GM12878 (cell line): ENCODE data around the gene CRBN. TPM values are rescaled to one million over a fixed set of nuclear protein-coding genes. Genes with fewer than 3 reads are reported as not detected.

Experiments used
- ATAC-seq: fragments of 200-7000 bp; cut with Tn5 transposase; 3 replicates; pipeline ENCODE4 v1.9.1; 2020; ENCODE audit warnings: mild to moderate bottlenecking, moderate library complexity
- BruUV-seq: library from RNA; stranded (reverse); fragments of 400-500 nt; replicated peaks from 2 replicates; lab custom pipeline; 2021; lab: Mats Ljungman, UMichigan
- CTCF ChIA-PET: fragments of 300-600 bp; sonication (Branson Sonifier 250); formaldehyde crosslinking; extraction: SDS; loops from one replicate; lab custom pipeline; 2021; ENCODE audit warnings: inconsistent platforms; lab: Yijun Ruan, JAX
- POLR2A ChIA-PET: fragments of 350-600 bp; formaldehyde crosslinking; extraction: SDS; loops from one replicate; lab custom pipeline; 2021; ENCODE audit warnings: inconsistent platforms; lab: Charles Lee
- RAD21 ChIA-PET: fragments of 300-600 bp; sonication (Branson Sonifier 250); formaldehyde crosslinking; loops from one replicate; lab custom pipeline; 2023; ENCODE audit warnings: antibody characterized with exemption; ENCODE audit not compliant: unreplicated experiment; lab: Charles Lee
- SMC1A ChIA-PET: fragments of 300-600 bp; sonication (Branson Sonifier 250); formaldehyde crosslinking; loops from one replicate; lab custom pipeline; 2023; ENCODE audit not compliant: unreplicated experiment, uncharacterized antibody; lab: Charles Lee
- DNase-seq: peaks from one replicate; pipeline ENCODE4 v3.0.0-alpha.2; 2011; ENCODE audit warnings: low read depth, low spot score
- FAIRE-seq: peaks from 3 replicates; lab custom pipeline; 2011; peaks lifted over from hg19 to GRCh38; lab: Jason Lieb, UNC
- H2AFZ ChIP-seq: 2 replicates; pipeline ENCODE4 v1.6.0; 2011; ENCODE audit warnings: low read depth, low read length, control low read depth; ENCODE audit not compliant: control insufficient read depth
- H3K27ac ChIP-seq: 2 replicates; pipeline ENCODE4 v1.5.1; 2011; ENCODE audit warnings: control low read depth; ENCODE audit not compliant: control insufficient read depth, insufficient read depth
- H3K27me3 ChIP-seq, 2 experiments: replicated peaks in 1 of 2; 2 replicates each; pipeline versions ENCODE4 v1.6.0 to v1.6.1; 2011; ENCODE audit warnings: low read length in 1 of 2; ENCODE audit not compliant: control insufficient read depth in 2 of 2, insufficient read depth in 2 of 2
- H3K36me3 ChIP-seq, 2 experiments: 2 replicates each; pipeline ENCODE4 v1.5.1; 2011; ENCODE audit warnings: low read length in 1 of 2; ENCODE audit not compliant: control insufficient read depth in 2 of 2, insufficient read depth in 2 of 2
- H3K4me1 ChIP-seq: 2 replicates; pipeline ENCODE4 v1.6.1; 2011; ENCODE audit warnings: mild to moderate bottlenecking, low read length, moderate library complexity, mixed read lengths; ENCODE audit not compliant: control insufficient read depth, insufficient read depth
- H3K4me2 ChIP-seq: 2 replicates; pipeline ENCODE4 v1.6.0; 2011; ENCODE audit warnings: control low read depth; ENCODE audit not compliant: control insufficient read depth, insufficient read depth
- H3K4me3 ChIP-seq: fragments of 200-600 bp; sonication (generic); 2 replicates; pipeline ENCODE4 v1.5.1; 2016
- H3K79me2 ChIP-seq: 2 replicates; pipeline ENCODE4 v1.6.0; 2011; ENCODE audit warnings: low read length; ENCODE audit not compliant: control insufficient read depth, insufficient read depth
- H3K9ac ChIP-seq: 2 replicates; pipeline ENCODE4 v1.8.0; 2011; ENCODE audit warnings: low read length, control low read depth, mixed read lengths; ENCODE audit not compliant: control insufficient read depth, insufficient read depth
- H3K9me3 ChIP-seq: replicated peaks from 3 replicates; pipeline ENCODE4 v1.5.1; 2011; ENCODE audit warnings: mild to moderate bottlenecking, low read length; ENCODE audit not compliant: control insufficient read depth, insufficient read depth
- H4K20me1 ChIP-seq: 2 replicates; pipeline ENCODE4 v1.6.0; 2011; ENCODE audit not compliant: control insufficient read depth, insufficient read depth
- CEBPB ChIP-seq, 2 experiments: fragments of 150-350 bp in 1 of 2; IDR thresholded peaks; 2 replicates each; pipeline ENCODE4 v1.6.1; 2012 to 2014; ENCODE audit warnings: low read depth in 2 of 2, low read length in 2 of 2, borderline replicate concordance in 1 of 2, inconsistent platforms in 1 of 2
- EP300 ChIP-seq, 2 experiments: fragments of 150-350 bp in 1 of 2; IDR thresholded peaks; 2 replicates each; pipeline ENCODE4 v1.6.1; 2011 to 2012; ENCODE audit warnings: low read depth in 2 of 2, low read length in 2 of 2, borderline replicate concordance in 1 of 2, improper control_type of control experiment in 1 of 2, inconsistent platforms in 1 of 2; ENCODE audit not compliant: control insufficient read depth in 1 of 2
- ETV6 ChIP-seq, 2 experiments: fragments of 450-650 bp in 1 of 2; IDR thresholded peaks in 1 of 2; conservative IDR thresholded peaks in 1 of 2; 2 replicates each; pipeline ENCODE4 v1.6.1; 2014; ENCODE audit warnings: antibody characterized with exemption in 1 of 2, borderline replicate concordance in 1 of 2, low read depth in 1 of 2, mild to moderate bottlenecking in 1 of 2, moderate library complexity in 1 of 2
- EZH2 ChIP-seq: IDR thresholded peaks from 2 replicates; pipeline ENCODE4 v1.6.1; 2012; ENCODE audit warnings: low read depth, mild to moderate bottlenecking, control low read depth, inconsistent platforms, low read length, borderline replicate concordance; ENCODE audit not compliant: control insufficient read depth
- GATAD2B ChIP-seq: fragments of 450-650 bp; conservative IDR thresholded peaks from 2 replicates; pipeline ENCODE4 v1.6.1; 2017; ENCODE audit warnings: low read depth, mild to moderate bottlenecking, moderate library complexity
- HCFC1 ChIP-seq: fragments of 150-350 bp; IDR thresholded peaks from 2 replicates; pipeline ENCODE4 v1.6.1; 2014; ENCODE audit warnings: low read length
- NFYB ChIP-seq: IDR thresholded peaks from 2 replicates; pipeline ENCODE4 v1.6.1; 2011; ENCODE audit warnings: low read depth, mild to moderate bottlenecking, low read length, improper control_type of control experiment, moderate library complexity; ENCODE audit not compliant: insufficient read depth
- NR2F1 ChIP-seq: fragments of 450-650 bp; conservative IDR thresholded peaks from 2 replicates; pipeline ENCODE4 v1.6.1; 2017; ENCODE audit warnings: mild to moderate bottlenecking
- NRF1 ChIP-seq: conservative IDR thresholded peaks from 2 replicates; pipeline ENCODE4 v1.6.1; 2011; ENCODE audit warnings: mild to moderate bottlenecking, low read depth, low read length, improper control_type of control experiment
- PML ChIP-seq: IDR thresholded peaks from 2 replicates; pipeline ENCODE4 v1.6.1; 2012; ENCODE audit warnings: low read length, inconsistent platforms
- SMC3 ChIP-seq: IDR thresholded peaks from 2 replicates; pipeline ENCODE4 v1.6.1; 2011; ENCODE audit warnings: low read length, improper control_type of control experiment, borderline replicate concordance
- SPI1 ChIP-seq: IDR thresholded peaks from 2 replicates; pipeline ENCODE4 v1.6.1; 2011; ENCODE audit warnings: low read depth, mild to moderate bottlenecking, low read length, moderate library complexity, borderline replicate concordance; ENCODE audit not compliant: insufficient read depth
- YY1 ChIP-seq: IDR thresholded peaks from 2 replicates; pipeline ENCODE4 v1.6.1; 2011; ENCODE audit warnings: low read depth, mild to moderate bottlenecking, low read length
- ZSCAN29 ChIP-seq: fragments of 450-650 bp; IDR thresholded peaks from 2 replicates; pipeline ENCODE4 v1.6.1; 2017; ENCODE audit warnings: mild to moderate bottlenecking, moderate library complexity
- ZZZ3 ChIP-seq: IDR thresholded peaks from 2 replicates; pipeline ENCODE4 v1.6.1; 2011; ENCODE audit warnings: low read depth; ENCODE audit not compliant: control insufficient read depth, insufficient read length
- WGBS: methylation state at CpG from one replicate; pipeline ENCODE4 v1.1.6; 2016; ENCODE audit warnings: low lambda C conversion rate; ENCODE audit not compliant: insufficient replicate concordance, insufficient coverage; ENCODE audit errors: missing lambda C conversion rate; 5-methylcytosine and 5-hydroxymethylcytosine counted together
- in situ Hi-C: fragments of 300-500 bp; cut with MboI; formaldehyde crosslinking; loops from 9 replicates; pipeline ENCODE4 v1.14.3; 2018; ENCODE audit warnings: mixed read lengths
- intact Hi-C: fragments of 100-400 bp; cut with micrococcal nuclease; formaldehyde crosslinking; loops from one replicate; pipeline ENCODE4 v1.14.2; 2022; ENCODE audit not compliant: unreplicated experiment
- polyA plus RNA-seq, 11 experiments: library from polyadenylated mRNA; depleted of rRNA in 4 of 11; unstranded in 6 of 11; stranded (reverse) in 5 of 11; fragments of >200 nt; fragmentation: Nextera tagmentation in 4 of 11; fragmentation: Illumina TruSeq in 1 of 11; extraction: Ambion mirVana in 4 of 11; extraction: Trizol in 1 of 11; gene quantifications; 1 replicate in 1 of 11; 2 replicates in 10 of 11; pipeline versions ENCODE4 v1.2.1 to v1.2.3, GENCODE V29; 2011 to 2016; ENCODE audit warnings: inconsistent platforms in 2 of 11, missing spikeins in 2 of 11, low read depth in 1 of 11
- total RNA-seq, 4 experiments: library from RNA; depleted of rRNA in 3 of 4; stranded (reverse); fragments of >200 nt in 3 of 4; fragmentation: Illumina TruSeq in 1 of 4; extraction: Trizol in 1 of 4; gene quantifications; 2 replicates each; pipeline versions ENCODE4 v1.2.1 to v1.2.3, GENCODE V29; 2013 to 2021
- TF ChIP-seq, protein P1 (sequence below): IDR thresholded peaks from 2 replicates; pipeline ENCODE4 v1.6.1; 2011; ENCODE audit warnings: low read depth, mild to moderate bottlenecking, low read length, moderate library complexity, borderline replicate concordance; ENCODE audit errors: extremely low read depth
- TF ChIP-seq, protein P2 (sequence below): IDR thresholded peaks from 2 replicates; pipeline ENCODE4 v1.6.1; 2011; ENCODE audit warnings: mild to moderate bottlenecking, low read depth, low read length, moderate library complexity; ENCODE audit not compliant: insufficient replicate concordance

Gene CRBN
- total and polyA plus RNA-seq, 10 of the 15 experiments (the other 5 are each of a cell fraction or from before 2014, with no cell fraction given), result 21.7 to 115 (median 35.8) TPM

DNA sequence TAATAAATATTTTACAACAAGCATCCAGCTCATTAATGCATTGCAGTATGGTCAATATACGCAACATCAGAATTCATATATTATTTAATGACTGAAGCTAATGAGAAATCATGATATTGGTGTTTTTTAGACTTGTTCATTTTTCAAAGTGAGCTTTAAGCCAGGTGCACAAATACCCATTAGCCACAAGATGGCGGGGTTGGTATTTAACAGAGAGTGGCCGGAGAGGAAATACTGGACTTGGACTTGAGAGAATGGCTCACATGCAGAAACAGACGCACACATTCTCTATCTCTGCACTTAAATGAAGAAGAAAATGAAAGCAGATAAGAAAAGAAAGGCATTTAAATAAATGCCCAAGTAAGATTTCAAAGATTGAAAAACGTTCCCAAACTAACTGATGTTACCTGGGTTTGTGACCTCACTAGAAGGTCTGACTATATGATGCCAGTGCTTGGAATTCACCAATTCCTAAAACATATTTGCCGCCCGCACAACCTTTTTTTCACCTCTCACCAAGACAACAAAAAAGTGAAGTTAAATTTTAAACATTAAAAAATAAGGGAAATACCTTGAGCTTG lies 21.2 kb upstream of the CRBN start (continued):
- TF ChIP-seq EP300 (IDR thresholded peaks at IDR 0.05; ENCODE audit: borderline replicate concordance in 1 of 2, control insufficient read depth in 1 of 2, low read depth in 2 of 2, low read length in 2 of 2) (no peak), SMC3 (peak; percentile 95)

DNA sequence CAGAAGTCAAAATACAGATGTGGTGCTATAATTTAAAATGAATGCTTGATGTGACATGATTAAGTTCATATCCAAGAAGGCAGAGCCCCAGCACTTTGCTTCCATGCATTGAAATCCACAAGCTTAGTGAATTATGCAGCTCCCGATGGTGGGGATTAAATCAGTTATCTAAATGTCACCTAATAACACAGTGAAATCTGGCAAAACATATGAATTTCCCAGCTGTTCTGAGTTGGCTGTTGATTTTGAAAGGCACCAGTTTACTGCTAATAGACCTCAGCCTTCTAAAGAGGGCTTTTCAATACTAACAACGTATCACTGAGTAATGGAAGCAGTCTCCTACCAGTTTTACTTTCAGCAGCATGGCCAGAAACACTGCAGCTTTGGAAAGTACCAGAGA lies 19.8 kb upstream of the CRBN start:
- ChIA-PET POLR2A (interaction anchor here (0.6 kb wide), 1 partner anchor 1091 kb away, joined by 3 read pairs; no protein-coding TSS in a partner anchor), SMC1A (interaction anchor here (0.6 to 7.7 kb wide), 10 partner anchors 13 to 1100 kb away, joined by 3 to 129 read pairs (median 8); no protein-coding TSS in a partner anchor), CTCF (interaction anchor here (0.6 to 6.1 kb wide), 15 partner anchors 12 to 1152 kb away, joined by 3 to 199 read pairs (median 7); no protein-coding TSS in a partner anchor), RAD21 (interaction anchor here (1.2 to 6.7 kb wide), 9 partner anchors 11 to 1107 kb away, joined by 3 to 148 read pairs (median 5); no protein-coding TSS in a partner anchor)
- intact Hi-C loops (no loop called here), in situ Hi-C loops (loop anchor here (5.0 kb wide), 1 partner anchor 1098 kb away; no protein-coding TSS in a partner anchor)
- WGBS, result 0% methylated on average over 2 of the region's 2 CpGs
- DNase-seq, result no peak
- BruUV-seq, result no TSS peak
- no peak overlapping the region for H3K4me3 ChIP-seq
- H3K9me3 ChIP-seq, result no peaks in the 10 kb centered on the region; the same call in 2 of the 3 replicates
- no peak overlapping the region for H3K4me2 ChIP-seq
- H3K79me2 ChIP-seq, result no peaks in the 10 kb centered on the region
- H3K9ac ChIP-seq, result no peak overlapping the region
- no peaks in the 10 kb centered on the region for H4K20me1 ChIP-seq
- no peak for FAIRE-seq
- no peak overlapping the region for H3K27ac ChIP-seq
- H2AFZ ChIP-seq, result no peak overlapping the region
- no peak for ATAC-seq
- H3K36me3 ChIP-seq, result no peaks in the 10 kb centered on the region
- H3K27me3 ChIP-seq, result no peaks in the 10 kb centered on the region
- H3K4me1 ChIP-seq, result peaks cover 4% of the 10 kb centered on the region; the same call in 1 of the 2 replicates
- no peak for TF ChIP-seq ZSCAN29
- no peak for TF ChIP-seq CEBPB (IDR thresholded peaks at IDR 0.05; ENCODE audit: borderline replicate concordance in 1 of 2, low read depth in 2 of 2, low read length in 2 of 2)
- TF ChIP-seq GATAD2B, result no peak
- TF ChIP-seq, protein P1, sequence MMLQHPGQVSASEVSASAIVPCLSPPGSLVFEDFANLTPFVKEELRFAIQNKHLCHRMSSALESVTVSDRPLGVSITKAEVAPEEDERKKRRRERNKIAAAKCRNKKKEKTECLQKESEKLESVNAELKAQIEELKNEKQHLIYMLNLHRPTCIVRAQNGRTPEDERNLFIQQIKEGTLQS, result no peak
- no peak for TF ChIP-seq HCFC1
- no peak for TF ChIP-seq NR2F1
- TF ChIP-seq ETV6 (conservative IDR thresholded peaks at IDR 0.05 in 1 of 2, IDR thresholded peaks at IDR 0.05 in 1 of 2; ENCODE audit: borderline replicate concordance in 1 of 2, low read depth in 1 of 2), result no peak
- no peak for TF ChIP-seq PML
- no peak for TF ChIP-seq SPI1
- TF ChIP-seq, protein P2, sequence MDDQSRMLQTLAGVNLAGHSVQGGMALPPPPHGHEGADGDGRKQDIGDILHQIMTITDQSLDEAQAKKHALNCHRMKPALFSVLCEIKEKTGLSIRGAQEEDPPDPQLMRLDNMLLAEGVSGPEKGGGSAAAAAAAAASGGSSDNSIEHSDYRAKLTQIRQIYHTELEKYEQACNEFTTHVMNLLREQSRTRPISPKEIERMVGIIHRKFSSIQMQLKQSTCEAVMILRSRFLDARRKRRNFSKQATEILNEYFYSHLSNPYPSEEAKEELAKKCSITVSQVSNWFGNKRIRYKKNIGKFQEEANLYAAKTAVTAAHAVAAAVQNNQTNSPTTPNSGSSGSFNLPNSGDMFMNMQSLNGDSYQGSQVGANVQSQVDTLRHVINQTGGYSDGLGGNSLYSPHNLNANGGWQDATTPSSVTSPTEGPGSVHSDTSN, result no peak
- TF ChIP-seq YY1, result no peak
- TF ChIP-seq NRF1, result no peak
- TF ChIP-seq EZH2, result no peak
- TF ChIP-seq ZZZ3, result no peak
- no peak for TF ChIP-seq NFYB
